DMS53 treated with DMSO at 0.1 percent for 48 hours (cell line): ENCODE results near the gene CCND3.
A peak's percentile ranks its signal among the peaks of the same experiment; 100 is the strongest.

Source experiments
- DNase-seq: peaks from one replicate; lab custom pipeline; 2025; ENCODE audit not compliant: unreplicated experiment; lab: John Stamatoyannopoulos, UW

Gene CCND3

GRCh38 chr6:41941280-41942066 is at the start of gene CCND3:
Gene CCND3, minus strand, starts transcription at chr6:41941808. Its CDS starts 159 bp downstream, at chr6:41941649.
- DNase-seq: peak; percentile 92

- DNase-seq: no peak
These were observed 44.7 kb upstream of the CCND3 start for GRCh38 chr6:41986339-41986738.

GRCh38 chr6:41984623-41985022 is 43.0 kb upstream of the CCND3 start:
- no peak for DNase-seq

- DNase-seq: no peak
These were observed 35.3 kb upstream of the CCND3 start for GRCh38 chr6:41976794-41977484.

GRCh38 chr6:41975276-41975675 is 33.7 kb upstream of the CCND3 start:
- no peak for DNase-seq

- DNase-seq: no peak
These were observed 32.7 kb upstream of the CCND3 start for GRCh38 chr6:41974281-41974825.

GRCh38 chr6:41972826-41973225 is 31.2 kb upstream of the CCND3 start:
- DNase-seq: no peak

- no peak for DNase-seq
These were observed 28.8 kb upstream of the CCND3 start for GRCh38 chr6:41970436-41970846.

- DNase-seq: no peak
These were observed 26.0 kb upstream of the CCND3 start for GRCh38 chr6:41967312-41968287.

- DNase-seq: no peak
These were observed 25.3 kb upstream of the CCND3 start for GRCh38 chr6:41966961-41967311.

GRCh38 chr6:41966214-41966920 is 24.8 kb upstream of the CCND3 start:
- no peak for DNase-seq

- DNase-seq: no peak
These were observed 24.0 kb upstream of the CCND3 start for GRCh38 chr6:41965429-41966213.

- DNase-seq: no peak
These were observed 22.7 kb upstream of the CCND3 start for GRCh38 chr6:41964201-41964887.

- DNase-seq: no peak
These were observed 21.8 kb upstream of the CCND3 start for GRCh38 chr6:41963371-41963770.

- no peak for DNase-seq
These were observed 18.4 kb upstream of the CCND3 start for GRCh38 chr6:41960028-41960427.

- DNase-seq: no peak
These were observed 16.6 kb upstream of the CCND3 start for GRCh38 chr6:41958022-41958856.

GRCh38 chr6:41957117-41957516 is 15.5 kb upstream of the CCND3 start:
- no peak for DNase-seq

- no peak for DNase-seq
These were observed 13.8 kb upstream of the CCND3 start for GRCh38 chr6:41955412-41955811.
